Stimulated activated CD4-positive, alpha-beta T cell treated with anti-CD3 and anti-CD28 coated beads, Interleukin-1b, Interleukin-23, amount 100 ng/mL, for 48 hours (primary cell): ENCODE measurements around the gene KLHL29.
A peak's percentile ranks its signal among the peaks of the same experiment; 100 is the strongest.

ENCODE experiments used
- DNase-seq: peaks from one replicate; pipeline ENCODE4 v3.0.0-alpha.2; 2020

The KLHL29 gene

DNA sequence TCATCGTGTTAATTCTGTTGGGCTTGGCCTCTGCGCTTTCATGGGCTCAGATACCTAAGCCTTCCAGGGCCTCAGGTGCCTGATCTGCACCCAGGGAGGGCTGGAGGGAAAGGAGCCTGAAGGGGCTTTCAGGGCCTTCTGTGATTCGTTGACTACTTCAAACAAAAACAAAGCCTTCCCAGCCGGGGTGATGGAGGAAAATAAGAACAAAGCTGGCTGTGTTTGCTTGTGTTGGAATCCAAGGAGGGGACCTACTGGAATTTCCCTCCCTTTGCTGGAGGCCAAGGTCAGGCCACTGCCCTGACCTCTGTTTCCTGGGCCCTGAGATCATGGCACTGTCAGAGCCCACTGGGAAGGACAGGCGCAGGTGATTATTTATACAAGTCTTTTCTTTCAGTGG lies 135.3 kb downstream of the KLHL29 start:
- DNase-seq, result no peak

DNA sequence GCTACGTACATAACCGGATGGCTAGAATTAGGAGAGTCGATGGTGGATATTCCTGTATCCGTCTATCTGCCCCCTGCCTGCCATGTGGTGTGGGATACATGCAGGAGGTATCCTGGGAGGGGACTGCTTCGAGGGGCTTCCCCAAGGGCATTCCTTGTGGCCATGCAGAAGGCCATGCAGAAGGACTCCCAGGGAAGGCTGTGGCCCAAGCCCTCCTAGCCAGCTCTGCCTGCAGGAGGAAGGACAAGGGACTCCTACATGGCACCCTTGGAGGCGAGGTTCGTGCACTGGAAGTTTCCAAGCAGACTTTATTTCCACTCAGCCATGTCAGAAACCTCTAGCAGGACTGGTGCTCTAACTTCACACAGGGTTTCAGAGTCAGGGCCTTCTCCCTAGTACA lies 136.1 kb downstream of the KLHL29 start:
- no peak for DNase-seq

- DNase-seq, result no peak
These were observed 137.9 kb downstream of the KLHL29 start for GRCh38 chr2:23522726-23523372.

- no peak for DNase-seq
These were observed 138.6 kb downstream of the KLHL29 start for GRCh38 chr2:23523373-23524260.

DNA sequence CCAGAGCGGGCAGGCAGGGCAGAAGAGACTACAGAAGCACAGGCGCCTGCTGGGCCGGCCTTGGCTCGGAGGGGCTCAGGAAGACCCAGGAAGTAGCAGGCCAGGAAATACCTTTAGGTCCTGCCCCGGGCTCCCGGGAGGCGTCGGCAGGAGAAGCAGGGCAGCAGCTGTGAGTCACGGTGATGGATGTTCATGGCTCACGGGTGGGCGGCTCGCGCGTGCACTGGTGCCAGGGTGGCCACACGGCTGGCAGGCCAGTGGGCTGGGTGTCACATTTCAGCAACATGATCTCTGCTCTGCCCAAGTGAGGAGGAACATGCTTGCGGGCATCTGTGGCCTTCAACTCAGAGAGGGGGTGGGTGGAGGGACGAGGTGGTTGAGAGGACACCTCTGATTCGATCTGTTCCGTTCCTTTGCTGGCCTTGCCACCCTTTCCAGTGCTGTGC lies 139.3 kb downstream of the KLHL29 start:
- DNase-seq, result no peak

GRCh38 chr2:23525137-23525765 lies 140.3 kb downstream of the KLHL29 start:
- no peak for DNase-seq

- peak; percentile 11 for DNase-seq
These were observed 141.1 kb downstream of the KLHL29 start for GRCh38 chr2:23526114-23526513.

DNA sequence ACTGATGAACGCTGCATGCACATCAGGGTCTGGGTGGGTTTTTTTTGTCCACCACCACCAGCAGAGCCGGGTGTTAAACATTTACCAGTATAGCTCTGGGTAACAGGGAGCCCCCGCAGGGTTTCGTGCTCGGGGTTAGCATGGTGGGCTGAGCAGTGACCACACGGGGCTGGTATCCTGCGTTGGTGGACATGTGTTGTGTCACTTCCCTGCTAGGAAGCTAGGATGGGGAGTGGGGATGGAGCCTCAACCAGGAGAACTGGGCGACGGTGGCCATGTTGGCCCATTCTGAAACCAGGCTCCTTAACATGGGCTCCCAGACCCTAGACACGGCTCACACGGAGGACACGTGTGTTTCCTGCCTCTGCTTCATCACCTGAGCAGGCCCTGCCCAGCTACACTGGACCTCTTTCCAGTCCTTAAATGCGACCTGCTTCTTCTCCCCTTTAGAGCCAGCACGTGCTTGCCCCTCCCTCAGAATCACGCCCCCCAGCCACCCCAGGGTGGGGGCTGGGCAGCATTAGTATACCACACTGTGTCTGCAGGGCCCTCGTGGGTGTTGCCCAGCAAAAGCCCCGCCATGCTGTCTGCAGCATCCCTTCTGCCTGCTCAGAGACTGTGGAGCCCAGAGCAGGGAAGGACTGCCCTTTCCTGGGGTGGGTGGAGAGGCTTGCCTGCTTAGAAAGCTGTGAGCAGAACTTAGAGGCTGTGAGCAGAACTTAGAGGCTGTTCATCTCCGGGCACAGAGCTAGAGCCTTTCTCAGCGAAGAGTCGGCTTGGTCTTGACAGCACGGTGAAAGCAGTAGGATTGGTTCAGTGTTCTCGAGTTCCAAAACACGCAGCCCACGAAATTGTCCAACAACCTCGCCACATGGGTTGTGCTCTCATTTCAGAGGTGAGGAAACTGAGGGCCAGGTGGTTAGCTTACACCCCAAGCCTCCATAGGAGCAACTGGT lies 142.1 kb downstream of the KLHL29 start:
- DNase-seq, result no peak

DNA sequence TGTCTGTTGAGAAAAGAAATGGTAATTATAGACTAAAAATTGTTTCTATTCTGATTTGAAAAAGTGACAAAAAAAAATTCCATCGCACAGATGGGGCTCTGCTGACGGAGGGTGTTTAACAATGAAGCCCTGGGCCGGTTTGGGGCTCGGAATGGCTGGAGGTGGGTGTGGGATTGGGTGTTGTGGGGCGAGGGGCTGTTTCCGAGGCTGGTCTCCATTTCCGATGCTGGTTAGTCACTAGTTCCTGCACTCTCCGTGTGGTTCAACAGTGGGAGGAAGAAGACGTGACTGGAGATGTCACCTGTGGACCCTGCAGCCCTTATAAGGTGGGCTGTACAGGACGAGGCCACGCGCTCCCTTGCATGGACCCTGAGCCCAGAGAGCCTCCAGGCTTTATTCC lies 143.2 kb downstream of the KLHL29 start:
- DNase-seq, result no peak

DNA sequence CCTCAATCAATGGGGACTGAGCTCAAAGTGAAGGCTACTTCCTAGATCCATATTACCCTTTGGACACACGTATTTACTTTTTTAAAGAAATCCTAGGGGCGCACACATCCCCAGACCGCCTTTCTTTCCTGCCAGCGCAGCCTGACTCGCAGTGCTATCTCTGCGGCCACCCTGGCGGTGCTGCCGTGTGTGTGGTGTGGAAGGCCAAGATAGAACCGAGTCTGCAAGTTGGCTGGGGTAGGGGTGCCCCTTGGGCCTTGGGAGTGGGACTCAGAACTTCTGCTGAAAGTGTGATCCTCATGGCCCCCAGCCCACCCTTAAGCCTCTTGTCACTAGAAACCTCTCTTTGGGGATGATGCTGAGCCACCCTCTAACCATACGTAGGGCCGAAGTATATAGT lies 143.7 kb downstream of the KLHL29 start:
- no peak for DNase-seq

DNA sequence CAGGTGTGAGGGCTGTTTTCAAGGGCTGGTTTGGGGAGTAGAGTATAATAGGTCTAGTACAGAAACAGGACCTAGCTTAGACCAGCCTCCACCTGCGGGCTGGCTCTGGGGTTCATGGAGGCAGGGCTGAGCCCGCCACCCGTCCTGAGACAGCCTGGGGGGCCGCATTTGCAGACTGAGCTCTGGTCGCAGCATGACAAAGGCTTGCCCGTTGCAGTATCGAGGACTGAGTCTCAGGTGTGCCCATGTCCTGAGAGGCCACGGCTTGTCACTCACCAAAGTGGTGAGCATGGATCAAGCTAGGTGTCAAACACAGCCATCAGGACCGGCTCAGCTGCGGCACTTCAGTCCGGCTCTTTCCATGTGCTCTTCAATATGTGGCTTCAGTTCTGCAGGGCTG lies 144.7 kb downstream of the KLHL29 start:
- DNase-seq, result no peak

DNA sequence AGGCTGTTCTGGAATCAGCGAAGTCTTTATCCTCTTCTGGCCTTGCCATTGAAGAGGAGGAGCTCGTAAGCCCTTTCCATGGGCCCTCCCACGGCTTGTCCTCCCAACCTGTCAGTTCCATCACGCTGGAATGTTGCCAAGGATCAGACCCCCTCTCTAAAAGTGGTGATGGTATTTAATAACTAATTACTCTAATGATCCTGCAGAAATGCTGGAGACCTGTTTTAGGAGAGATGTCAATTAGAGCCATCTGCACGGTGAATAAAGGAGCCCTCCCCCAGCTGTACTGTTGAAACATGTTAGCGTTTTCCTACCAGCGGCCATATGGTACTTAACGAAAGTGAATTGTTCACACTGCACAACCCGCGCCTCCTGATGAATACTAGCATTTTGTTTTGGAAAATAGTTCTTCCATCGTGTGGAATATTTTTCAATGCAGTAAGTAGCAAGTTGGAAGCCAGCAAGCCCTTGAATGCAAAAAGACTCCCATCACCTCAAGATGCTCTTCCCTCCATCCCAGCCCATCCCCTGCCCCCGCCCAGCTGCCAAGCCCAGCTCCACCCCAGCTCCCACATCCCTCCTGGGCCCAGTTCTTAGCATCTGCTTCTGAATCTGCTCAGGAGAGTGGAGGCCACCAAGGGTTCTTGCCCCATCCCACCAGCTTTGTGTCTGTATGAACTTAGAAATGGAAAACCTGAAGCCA lies 145.4 kb downstream of the KLHL29 start:
- no peak for DNase-seq

GRCh38 chr2:23530909-23531276 lies 145.9 kb downstream of the KLHL29 start:
- no peak for DNase-seq

DNA sequence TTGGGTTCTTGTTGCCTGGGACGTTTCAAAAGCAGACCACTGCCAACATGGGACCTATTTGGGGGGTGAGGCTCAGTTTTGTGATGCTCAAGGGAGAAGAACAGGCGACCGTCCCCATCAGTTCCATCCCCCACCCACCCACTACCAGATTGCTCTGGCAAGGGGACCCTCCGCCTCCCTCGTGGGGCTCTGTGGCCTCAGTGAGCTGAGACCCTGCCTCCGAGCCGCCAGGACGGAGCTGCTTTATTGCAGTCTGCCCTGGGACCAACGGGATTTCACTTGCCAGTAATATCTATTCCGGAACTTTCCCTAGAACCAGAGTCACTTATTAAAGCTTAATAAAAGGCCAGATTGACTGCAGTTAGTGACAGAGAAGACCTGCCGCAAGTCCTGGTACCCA lies 146.3 kb downstream of the KLHL29 start:
- no peak for DNase-seq

- DNase-seq, result no peak
These were observed 146.9 kb downstream of the KLHL29 start for GRCh38 chr2:23531881-23532280.

- peak; percentile 46 for DNase-seq
These were observed 147.7 kb downstream of the KLHL29 start for GRCh38 chr2:23532391-23533337.

GRCh38 chr2:23533338-23533695 lies 148.3 kb downstream of the KLHL29 start:
- DNase-seq, result no peak

DNA sequence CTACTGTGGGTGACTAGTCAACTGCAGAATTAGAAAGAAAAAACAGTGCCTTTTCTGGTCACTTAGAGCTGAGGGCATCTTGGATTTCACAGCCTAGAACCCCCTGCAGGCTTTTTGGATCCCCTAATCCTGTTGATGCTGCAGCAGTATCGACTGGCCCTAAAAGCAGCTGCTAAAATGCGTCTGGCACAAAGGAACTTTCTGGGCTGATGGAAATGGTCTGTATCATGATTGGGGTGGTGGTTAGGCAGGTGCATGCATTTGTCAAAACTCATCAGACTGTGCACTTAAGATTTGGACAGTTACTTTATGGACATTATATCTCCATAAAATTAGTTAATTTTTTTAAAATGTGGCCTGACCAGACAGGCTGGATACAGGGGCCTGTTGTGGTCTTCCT lies 149.8 kb downstream of the KLHL29 start:
- no peak for DNase-seq

GRCh38 chr2:23536326-23536725 lies 151.3 kb downstream of the KLHL29 start:
- DNase-seq, result no peak

DNA sequence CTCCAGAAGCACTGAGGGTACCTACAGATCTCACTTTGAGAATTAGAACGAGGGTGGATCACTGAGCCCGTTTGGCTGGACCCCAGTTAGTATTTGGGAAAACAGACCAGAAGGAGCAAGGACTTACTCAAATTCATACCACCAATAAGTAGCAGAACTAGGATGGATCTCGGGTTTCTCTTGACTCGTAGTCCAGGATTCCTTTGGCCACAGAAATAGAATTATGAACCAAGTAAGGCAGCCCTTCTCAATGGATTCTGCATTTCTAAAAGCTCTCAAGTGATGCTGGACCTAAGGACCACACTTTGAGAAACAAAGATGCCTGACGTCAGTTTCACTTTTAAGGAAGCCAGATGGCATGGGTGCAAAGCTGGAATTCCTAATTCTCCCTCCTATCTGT lies 153.0 kb downstream of the KLHL29 start:
- DNase-seq, result no peak

DNA sequence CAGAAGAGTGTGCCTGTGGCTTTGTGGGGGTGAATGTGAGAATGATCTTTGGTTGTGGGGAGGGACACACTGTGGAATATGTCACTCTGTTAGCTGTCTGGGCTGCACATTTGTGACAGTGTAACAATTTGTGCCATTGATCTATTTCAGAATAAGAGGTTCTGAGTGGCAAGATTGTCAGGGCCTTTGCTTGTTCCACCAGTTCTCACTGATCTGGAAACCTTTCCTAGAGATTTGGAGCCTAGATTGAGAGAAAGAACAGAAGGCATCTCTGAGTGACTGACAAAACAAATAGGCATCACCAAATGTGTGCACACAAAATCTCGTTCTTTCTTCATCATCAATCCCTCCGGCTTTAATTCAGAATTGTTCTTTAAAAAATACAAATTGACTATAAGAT lies 153.6 kb downstream of the KLHL29 start:
- DNase-seq, result no peak
